HUDEP-2 (cell line): Measurements from ENCODE around the gene ZYX.
A peak's percentile ranks its signal among the peaks of the same experiment; 100 is the strongest.

ENCODE experiments used
- DNase-seq, 76 experiments: peaks; one replicate each; lab custom pipeline; 2025; ENCODE audit not compliant: unreplicated experiment in 76 of 76; lab: John Stamatoyannopoulos, UW

The ZYX gene

DNA sequence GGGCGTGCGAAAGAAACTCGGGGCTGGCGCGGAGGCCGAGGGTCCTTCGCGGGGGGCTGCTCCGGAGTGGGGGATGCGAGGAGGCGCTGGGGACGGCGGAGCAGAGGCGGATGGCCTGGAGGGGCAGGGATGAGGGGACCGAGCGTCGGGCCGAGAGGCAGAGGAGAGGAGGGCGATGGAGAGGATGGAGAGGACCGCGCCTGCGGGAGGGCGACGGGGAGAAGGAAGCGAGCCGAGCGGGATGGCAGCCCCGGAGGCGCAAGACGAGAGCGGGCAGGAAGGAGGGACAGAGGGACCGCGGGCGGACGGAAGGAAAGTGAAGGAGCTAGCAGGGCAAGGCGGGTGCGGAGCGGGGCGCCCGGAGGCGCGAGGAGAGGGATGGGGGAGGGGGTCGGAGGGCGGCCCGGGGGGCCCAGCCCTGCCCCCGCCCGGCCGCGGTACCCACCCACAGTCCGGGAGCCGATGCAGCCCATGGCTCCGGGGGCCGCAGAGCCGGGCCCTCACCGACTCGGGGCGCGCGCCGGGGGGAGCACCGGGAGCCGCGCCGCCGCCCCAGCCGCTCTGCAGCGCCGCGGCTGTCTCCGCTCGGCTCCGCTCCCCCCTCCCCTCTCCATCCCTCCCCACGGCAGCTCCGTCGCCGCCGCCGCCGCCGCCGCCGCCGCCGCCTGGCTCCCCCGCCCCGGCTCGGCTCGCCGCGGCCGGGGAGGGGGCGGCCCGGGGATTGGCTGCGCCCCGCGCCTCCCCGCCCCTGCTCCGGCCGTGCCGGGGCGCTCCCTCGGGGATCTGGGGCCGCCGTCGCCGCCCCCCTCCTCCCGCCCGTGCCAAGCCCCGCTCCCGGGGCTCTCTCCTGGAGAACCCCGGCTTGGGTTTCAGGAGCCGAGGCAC is 18.8 kb upstream of the ZYX start, which contains the start of gene FAM131B:
Gene FAM131B, minus strand, starts transcription at position 583 of the 885 bp plus-strand sequence. Its CDS starts 110 bp downstream, at position 473.
- DNase-seq: no peak

DNA sequence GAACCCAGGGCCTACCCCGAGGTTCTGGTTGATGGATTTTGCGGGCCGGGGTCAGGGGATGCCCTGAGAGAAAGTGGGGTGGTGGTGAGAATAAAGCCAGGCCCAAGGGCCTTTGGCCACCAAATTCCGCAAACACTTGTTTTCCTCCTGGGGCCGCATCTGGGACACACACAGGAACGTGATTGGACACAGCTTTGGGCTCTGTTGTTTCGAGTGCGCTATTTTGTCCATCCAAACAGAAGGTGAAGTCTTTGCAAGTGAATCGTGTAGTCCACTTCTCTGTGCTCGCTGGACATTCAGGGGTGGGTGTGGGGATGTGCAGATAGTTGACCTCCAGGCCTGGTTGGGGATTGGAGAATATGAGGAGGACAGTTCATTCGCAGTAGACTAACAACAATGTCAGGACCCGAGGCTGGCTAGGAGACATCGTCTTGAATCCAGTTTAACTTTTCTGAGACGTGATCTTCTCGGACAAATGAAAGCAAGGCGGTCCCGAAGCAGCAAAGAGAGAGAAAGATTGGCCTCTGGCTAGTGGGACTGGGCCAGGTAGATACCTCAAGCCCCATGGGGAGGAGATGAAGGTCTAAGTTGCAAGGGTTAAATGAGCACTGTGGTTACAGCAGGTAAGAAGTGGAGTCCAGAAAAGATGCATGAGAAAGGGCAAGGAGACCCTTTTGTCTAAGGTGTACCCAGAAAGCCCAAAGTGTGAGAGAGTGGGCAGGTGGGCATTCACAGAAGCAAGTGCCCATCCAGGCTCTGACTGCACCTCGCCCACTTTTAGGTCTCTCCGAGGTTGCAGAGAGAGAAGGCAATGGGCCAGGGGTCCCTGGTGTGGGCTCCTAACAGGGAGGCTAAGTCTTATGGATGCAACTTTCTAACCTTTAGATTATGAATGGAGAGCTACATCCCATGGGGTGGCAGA is 17.9 kb upstream of the ZYX start:
- no peak for DNase-seq

DNA sequence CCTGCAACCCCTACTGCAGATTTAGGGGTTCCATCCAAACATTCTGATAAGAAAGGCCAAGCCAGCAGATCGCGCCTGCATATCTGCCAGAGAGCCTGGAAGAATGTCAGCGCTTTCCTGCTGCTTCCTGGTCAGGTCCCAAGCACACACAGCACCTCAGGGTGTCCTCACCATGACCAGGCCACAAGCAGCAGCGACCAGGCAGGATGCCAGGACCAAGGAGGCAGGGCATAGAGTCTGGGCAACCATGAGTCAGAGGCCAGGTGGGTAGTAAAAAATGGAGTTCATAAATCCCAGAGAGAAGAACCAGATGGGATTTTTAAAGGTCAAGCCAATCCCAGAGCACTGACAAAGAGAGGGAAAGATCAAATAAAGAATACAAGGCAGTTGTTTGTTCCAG is 13.2 kb upstream of the ZYX start:
- no peak for DNase-seq

DNA sequence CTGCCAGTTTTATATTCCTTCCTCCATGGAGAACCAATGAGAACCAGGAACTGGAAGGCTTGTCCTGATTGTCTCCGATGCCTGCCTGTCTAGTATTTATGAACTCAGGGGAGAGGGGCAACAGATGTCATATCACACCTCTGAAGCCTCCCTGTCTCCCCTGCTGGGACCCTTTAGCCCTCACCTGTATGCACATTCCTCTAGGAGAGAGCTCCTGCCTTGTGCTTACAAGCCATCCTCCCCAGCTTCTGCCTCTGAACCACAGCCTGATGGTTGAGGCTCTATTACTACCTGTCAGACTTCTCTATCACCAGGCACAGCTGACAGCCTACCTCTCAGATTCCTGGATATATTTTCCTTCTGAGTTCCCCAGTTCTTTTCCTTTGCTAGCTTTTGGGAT is 12.8 kb upstream of the ZYX start:
- DNase-seq: no peak

DNA sequence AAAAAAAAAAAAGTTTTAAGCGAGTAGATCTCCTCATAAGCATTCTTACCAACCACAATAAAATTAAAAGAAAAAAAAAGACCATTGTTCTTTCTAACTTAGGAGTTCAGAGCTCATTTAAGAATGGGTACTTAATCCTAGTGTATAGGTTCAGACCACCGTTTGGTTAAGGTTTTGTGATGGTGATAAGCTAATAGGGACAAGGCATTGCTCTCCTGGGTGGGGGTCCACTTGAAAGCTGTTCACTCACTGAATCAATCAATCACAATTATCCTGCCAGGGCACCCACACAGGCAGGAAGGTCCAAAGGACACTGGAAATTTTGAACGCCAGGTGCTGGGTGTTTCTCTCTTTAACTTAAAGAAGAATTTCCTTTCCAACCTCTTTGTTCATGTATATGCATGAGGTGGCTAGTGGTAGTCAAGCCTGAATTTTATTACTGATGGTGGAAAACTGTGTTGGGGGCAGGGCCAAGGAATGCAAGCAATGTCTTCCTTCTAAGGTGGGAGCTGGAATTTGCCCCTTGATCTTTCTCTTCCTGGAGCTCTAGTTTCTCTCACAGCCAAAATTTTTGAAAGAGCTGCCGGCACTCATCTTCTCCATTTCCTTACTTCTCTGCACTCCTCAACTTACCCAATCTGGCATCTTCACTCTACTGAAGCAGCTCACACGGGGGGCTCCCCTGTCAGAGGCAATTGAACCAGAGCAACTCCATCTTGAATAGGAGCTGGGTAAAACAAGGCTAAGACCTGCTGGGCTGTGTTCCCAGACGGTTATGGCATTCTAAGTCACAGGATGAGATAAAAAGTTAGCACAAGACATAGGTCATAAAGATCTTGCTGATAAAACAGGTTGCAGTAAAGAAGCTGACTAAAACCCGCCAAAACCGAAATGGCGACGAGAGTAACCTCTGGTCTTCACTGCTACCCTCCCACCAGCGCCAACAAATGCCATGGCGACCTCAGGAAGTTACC is 11.2 kb upstream of the ZYX start:
- DNase-seq: no peak

DNA sequence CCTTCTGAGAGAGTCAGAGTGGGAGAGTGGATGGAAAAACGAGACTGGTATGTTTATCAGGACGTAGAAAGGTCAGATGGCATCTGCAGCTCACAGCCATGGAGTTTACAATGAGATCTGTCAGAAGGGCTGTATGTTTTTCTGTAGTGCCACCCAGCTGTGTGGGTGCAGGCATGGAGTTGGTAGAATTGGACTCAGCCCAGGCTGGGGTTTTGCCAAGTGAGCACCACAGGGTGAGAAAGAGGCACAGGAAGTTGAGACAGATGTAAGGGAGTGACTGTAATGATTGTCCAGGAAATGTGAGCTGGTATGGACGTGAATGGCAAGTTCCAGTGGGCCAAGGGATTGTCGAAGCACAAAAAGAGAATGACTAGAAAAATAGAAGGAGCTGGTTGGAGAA is 9.1 kb upstream of the ZYX start:
- DNase-seq: peak in 69 of 76 experiments; percentile 6 to 86 (median 60)

DNA sequence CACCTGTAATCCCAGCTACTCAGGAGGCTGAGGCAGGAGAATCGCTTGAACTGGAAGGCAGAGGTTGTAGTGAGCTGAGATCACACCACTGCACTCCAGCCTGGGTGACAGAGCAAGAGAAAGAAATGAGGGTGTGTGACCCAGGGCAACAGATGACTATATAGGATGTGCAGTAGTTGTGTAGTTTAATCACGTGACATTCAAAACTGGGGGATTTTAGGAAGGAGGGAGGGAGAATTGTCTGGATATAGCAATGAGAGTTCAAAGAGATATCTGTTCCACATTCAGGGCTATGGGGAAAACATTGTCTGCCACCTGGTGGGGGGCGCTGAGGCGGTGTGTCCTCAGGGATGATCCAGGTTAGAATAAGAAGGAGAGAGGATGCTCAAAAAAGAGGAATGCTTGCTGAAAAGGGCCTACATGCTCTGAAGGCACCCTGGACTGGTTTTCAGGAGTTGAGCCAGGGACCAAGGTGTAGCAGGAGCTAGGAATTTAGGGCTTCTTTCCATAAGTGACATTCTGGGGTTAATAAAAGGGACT is 7.8 kb upstream of the ZYX start:
- DNase-seq: no peak

DNA sequence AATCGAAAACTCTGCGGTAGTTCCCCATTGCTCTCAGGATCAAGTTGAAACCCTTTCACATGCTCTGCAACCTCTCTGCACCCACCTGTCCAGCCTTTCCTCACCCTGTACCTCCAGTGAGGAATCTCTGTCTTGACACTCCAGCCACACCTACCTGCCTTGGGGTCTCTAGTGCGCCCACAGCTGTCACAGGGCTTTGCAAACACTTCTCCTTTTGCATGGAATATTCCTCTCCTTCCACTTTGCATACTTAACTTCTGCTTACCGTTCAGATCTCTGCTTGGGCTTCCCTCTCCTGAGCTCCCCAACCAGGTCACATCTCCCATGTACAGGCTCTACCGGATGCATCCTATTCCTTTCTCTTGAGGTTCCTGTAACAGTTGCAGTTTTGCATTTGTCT is 6.6 kb upstream of the ZYX start:
- DNase-seq: no peak

DNA sequence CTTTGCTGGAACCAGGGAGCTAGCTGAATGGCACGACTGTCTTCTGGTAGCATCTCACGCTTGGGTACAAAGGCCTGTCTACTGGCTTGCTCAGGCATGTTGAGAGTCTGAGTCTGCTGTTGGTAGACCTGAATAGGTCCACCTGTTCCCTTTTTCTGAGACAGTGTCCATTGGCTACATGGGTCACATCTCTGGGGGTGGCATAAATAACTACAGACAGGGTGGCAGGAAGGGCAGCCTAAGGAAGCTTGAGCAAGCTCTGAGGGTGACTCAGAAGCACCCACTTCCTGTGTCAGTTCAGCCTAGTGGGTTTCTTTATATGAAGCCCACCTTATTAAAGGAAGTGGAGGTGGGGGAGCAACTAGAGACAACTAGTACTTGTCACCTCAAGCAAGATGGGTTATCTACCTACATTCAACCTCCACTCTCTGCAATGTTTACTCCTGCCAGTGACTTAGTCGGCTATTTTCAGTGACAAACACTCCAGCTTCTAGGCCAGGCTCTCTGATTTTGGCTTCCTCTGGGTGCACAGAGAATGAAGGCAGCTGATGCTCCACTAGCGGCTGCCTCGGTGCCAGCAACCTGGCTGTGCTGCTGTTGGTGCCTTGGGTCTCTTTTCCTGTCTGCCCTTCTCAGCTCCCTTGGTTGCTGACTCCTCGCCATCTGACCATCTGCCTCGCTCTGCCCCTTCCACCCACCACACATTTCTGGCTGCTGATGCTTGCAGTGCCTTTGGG is 5.7 kb upstream of the ZYX start:
- DNase-seq: no peak

DNA sequence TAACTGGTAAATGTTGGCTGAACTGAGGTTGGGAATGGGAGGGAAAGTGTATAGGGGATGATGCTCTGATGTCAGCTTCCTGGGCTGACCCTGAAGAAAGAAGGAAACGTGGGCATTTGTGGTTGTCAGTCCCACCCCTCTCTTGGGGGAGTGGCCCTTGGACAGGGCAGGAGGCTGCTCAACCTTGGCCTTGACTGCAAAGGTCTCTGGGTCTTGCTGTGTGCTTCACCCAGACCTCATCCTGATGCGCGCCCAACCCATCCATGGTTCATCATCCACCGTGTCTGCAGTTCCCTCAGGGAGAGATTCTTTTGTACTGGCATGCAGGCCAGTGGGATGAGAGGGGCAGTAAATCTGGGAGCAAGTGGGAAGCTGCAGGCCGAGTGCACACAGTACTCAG is 4.7 kb upstream of the ZYX start:
- DNase-seq: no peak

DNA sequence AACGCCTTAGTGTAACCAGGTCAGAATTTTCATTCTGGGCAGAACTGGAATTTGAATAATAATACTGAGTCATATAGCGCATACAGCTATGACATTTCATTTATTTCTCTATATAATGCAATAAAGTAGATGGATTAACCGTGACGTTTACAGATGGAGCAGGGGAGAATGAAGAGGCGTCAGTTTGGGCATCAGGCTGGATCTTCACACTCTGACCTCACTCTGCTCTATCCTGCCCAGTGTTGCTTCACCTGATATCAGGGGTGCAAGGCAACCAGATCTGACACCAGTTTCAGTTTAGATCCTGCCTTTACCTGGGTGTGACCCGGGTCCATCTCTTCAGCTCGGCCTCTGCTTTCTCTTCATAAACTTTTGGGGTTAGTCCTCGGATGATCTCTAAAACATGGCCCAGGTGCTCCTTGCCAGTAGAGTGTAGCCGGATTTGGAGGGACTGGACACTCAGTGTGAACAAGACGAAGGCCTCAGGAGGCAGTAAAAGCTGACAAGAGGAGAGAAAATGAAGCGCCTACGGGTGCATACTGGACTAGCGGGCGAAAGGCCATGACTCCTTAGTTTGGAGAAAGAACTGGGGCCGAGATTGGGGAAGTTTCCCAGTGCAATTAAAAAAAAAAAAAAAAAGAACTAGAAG is 1.4 kb upstream of the ZYX start:
- DNase-seq: no peak

DNA sequence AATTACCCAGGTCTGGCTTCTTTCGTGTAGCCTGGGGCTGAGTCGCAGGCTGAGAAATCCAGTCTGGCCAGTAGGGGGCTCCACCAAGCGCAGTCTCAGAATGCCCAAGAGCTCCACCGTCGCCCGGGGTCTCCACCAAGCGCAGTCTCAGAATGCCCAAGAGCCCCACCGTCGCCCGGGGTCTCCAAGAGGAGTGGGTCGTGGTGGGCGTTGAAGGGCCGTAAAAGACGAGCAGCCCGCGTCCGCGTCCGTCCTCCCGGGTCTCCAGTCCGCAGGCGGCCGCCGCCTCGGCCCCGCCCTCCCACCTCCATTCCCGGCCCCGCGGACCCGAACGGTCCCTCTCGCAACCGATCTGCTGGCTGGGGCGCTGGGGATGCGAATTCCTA is 892 bp upstream of the ZYX start:
- peak in 66 of 76 experiments; percentile 4 to 80 (median 56) for DNase-seq

DNA sequence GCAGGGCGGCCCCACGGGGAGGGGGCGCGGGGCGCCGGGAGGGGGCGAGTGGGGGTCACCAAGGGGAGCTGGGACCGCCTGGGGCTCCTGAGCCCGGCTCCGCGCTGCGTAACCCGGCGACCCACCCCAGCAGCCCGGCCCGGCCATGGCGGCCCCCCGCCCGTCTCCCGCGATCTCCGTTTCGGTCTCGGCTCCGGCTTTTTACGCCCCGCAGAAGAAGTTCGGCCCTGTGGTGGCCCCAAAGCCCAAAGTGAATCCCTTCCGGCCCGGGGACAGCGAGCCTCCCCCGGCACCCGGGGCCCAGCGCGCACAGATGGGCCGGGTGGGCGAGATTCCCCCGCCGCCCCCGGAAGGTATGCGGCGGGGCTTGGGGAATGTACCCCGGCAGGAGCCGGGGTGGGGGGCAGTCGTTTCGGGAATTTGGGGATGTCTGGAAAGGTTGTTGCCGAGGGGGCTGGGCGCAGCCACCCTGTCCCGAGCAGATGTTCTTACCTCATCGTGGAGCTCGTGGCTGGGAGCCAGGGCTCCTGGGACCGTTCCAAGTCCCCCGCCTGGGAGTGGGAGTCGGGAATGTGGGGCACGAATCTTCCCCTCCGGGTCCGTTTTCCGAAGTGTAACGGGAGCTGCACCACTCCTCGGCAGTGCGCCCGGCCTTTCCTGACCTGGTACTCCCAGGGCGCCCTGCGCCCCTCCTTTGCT is 431 bp downstream of the ZYX start:
- peak in 1 of 76 experiments; percentile 28 for DNase-seq

DNA sequence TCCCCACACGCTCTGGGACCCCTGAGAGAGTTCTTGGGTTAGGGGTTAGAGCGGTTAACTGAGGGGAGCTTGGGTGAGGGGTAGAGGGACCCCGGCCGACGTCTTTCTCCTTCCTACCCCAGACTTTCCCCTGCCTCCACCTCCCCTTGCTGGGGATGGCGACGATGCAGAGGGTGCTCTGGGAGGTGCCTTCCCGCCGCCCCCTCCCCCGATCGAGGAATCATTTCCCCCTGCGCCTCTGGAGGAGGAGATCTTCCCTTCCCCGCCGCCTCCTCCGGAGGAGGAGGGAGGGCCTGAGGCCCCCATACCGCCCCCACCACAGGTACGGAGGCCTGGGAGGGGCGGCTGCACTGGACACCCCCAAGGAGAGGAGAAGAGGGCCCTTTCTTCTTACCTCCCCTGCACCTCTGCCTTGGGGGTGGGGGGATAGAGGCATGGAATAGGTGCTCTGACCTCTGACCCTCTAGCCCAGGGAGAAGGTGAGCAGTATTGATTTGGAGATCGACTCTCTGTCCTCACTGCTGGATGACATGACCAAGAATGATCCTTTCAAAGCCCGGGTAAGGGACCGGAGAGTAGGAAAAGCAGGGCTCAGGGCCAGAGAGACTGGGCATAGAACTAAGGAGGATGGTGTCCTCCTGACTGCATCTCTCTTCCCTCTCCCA is 1.1 kb downstream of the ZYX start:
- DNase-seq: no peak

DNA sequence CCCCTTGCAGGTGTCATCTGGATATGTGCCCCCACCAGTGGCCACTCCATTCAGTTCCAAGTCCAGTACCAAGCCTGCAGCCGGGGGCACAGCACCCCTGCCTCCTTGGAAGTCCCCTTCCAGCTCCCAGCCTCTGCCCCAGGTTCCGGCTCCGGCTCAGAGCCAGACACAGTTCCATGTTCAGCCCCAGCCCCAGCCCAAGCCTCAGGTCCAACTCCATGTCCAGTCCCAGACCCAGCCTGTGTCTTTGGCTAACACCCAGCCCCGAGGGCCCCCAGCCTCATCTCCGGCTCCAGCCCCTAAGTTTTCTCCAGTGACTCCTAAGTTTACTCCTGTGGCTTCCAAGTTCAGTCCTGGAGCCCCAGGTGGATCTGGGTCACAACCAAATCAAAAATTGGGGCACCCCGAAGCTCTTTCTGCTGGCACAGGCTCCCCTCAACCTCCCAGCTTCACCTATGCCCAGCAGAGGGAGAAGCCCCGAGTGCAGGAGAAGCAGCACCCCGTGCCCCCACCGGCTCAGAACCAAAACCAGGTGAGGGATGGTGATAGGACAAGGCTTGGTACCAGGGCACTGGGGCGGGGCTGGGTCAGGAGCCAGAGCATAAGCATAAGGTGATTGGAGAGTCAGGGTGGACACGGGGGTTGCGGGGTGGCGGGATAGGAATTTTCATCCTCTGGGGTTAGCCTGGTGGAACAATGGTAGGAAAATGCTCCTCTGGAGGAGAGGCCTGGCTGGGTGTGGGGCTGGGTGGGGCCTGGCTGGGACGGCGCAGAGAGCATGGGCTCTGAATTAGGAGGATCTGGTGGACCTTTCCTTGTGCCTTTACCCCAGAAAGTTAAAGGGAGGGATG is 1.9 kb downstream of the ZYX start:
- no peak for DNase-seq

DNA sequence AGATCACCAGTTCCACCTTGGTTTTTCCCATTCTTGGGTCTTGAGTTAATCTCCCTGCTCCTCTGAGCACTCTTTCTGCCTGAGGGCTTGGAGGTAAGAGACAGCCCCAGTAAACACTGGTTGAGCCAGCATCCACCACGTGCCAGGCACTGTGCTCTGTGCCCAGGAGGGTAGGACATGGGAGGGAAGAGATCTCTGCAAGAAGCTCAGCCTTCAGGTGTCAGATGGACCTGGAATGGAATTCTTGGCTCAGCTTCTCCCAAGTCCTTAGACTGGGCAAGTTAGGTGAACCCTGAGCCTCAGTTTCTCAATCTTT is 2.5 kb downstream of the ZYX start:
- no peak for DNase-seq

DNA sequence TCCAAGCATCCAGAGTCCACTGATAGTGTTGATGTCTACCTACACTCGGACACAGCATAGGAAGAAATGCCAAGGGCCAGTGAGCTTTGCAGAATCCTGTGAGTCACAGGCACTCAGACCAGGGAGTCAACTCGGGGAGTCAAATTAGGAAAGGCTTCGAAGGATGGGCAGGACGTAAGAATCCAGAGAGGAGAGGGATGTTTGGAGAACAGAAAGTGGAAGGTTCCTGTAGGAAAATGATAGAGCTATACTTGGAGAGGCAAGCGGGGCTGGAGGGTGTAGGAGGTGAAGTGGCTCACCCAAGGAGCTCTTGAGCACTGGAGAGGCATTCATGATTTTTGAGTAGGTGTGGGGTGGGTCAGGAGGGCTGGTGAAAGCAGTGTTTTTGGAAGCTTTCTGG is 3.0 kb downstream of the ZYX start:
- DNase-seq: no peak
